Neural cell (in vitro differentiated cells): ENCODE data around the gene ISOC2. TPM values are rescaled to one million over a fixed set of nuclear protein-coding genes. Genes with fewer than 3 reads are reported as not detected.

Experiments
- H2AFZ ChIP-seq: fragments of 200-600, 300-800 bp; sonication (generic), shearing (Covaris generic); 2 replicates; pipeline ENCODE4 v1.6.0; 2014; ENCODE audit warnings: low read depth, mild to moderate bottlenecking, antibody characterized with exemption, low read length, moderate library complexity
- H3F3A ChIP-seq: fragments of 200-600 bp; shearing (Covaris generic); 2 replicates; pipeline ENCODE4 v1.6.1; 2016; ENCODE audit warnings: mild to moderate bottlenecking, moderate library complexity, mixed read lengths, antibody characterized with exemption, low read length; ENCODE audit not compliant: insufficient read depth, poor library complexity, severe bottlenecking
- H3K27ac ChIP-seq: fragments of 200-600, 300-800 bp; sonication (generic), shearing (Covaris generic); 2 replicates; pipeline ENCODE4 v1.5.1; 2014; ENCODE audit warnings: mild to moderate bottlenecking, low read length, moderate library complexity
- H3K27me3 ChIP-seq: fragments of 300-800, 200-600 bp; sonication (generic), shearing (Covaris generic); 2 replicates; pipeline ENCODE4 v1.6.0; 2014; ENCODE audit warnings: mild to moderate bottlenecking, low read depth, low read length, moderate library complexity; ENCODE audit not compliant: insufficient read depth
- H3K36me3 ChIP-seq: fragments of 300-800, 200-600 bp; sonication (generic), shearing (Covaris generic); 2 replicates; pipeline ENCODE4 v1.5.1; 2014; ENCODE audit warnings: mild to moderate bottlenecking, antibody characterized with exemption, low read length, moderate library complexity; ENCODE audit not compliant: insufficient read depth
- H3K4me2 ChIP-seq: fragments of 300-800, 200-600 bp; sonication (generic), shearing (Covaris generic); 2 replicates; pipeline ENCODE4 v1.6.0; 2014; ENCODE audit warnings: mild to moderate bottlenecking, low read length
- H3K4me3 ChIP-seq: fragments of 300-800, 200-600 bp; sonication (generic), shearing (Covaris generic); 2 replicates; pipeline ENCODE4 v1.5.1; 2014; ENCODE audit warnings: mild to moderate bottlenecking, low read length, moderate library complexity
- H3K79me2 ChIP-seq: fragments of 200-600 bp; shearing (Covaris generic); replicated peaks from 2 replicates; pipeline ENCODE4 v1.6.0; 2014; ENCODE audit warnings: mild to moderate bottlenecking, low read length, moderate library complexity; ENCODE audit not compliant: insufficient read depth
- H3K9ac ChIP-seq: fragments of 300-800, 200-600 bp; sonication (generic), shearing (Covaris generic); 2 replicates; pipeline ENCODE4 v1.6.1; 2016; ENCODE audit warnings: mild to moderate bottlenecking, low read length, mixed read lengths
- H3K9me2 ChIP-seq: fragments of 200-600 bp; shearing (Covaris generic); 2 replicates; pipeline ENCODE4 v1.6.1; 2016; ENCODE audit warnings: mild to moderate bottlenecking, low read length, mixed read lengths; ENCODE audit not compliant: insufficient read depth
- H3K9me3 ChIP-seq: fragments of 200-600, 300-800 bp; sonication (generic), shearing (Covaris generic); 2 replicates; pipeline ENCODE4 v1.6.1; 2016; ENCODE audit warnings: mild to moderate bottlenecking, mixed run types, low read length, moderate library complexity, mixed read lengths
- H4K20me1 ChIP-seq: fragments of 200-600 bp; shearing (Covaris generic); 2 replicates; pipeline ENCODE4 v1.6.1; 2016; ENCODE audit warnings: mild to moderate bottlenecking, mixed run types; ENCODE audit not compliant: insufficient read depth
- EP300 ChIP-seq: fragments of 450-650 bp; conservative IDR thresholded peaks from 2 replicates; pipeline ENCODE4 v1.6.1; 2014; ENCODE audit warnings: antibody characterized with exemption, mild to moderate bottlenecking, moderate library complexity; ENCODE audit not compliant: poor library complexity, severe bottlenecking
- EZH2 ChIP-seq: fragments of 200-600, 300-800 bp; shearing (Covaris generic), sonication (generic); IDR thresholded peaks from 2 replicates; pipeline ENCODE4 v1.6.1; 2014; ENCODE audit warnings: antibody characterized with exemption, low read length, borderline replicate concordance, mild to moderate bottlenecking; ENCODE audit not compliant: insufficient read depth, poor library complexity, severe bottlenecking
- MXI1 ChIP-seq: fragments of 450-650 bp; conservative IDR thresholded peaks from 2 replicates; pipeline ENCODE4 v1.6.1; 2014; ENCODE audit warnings: antibody characterized with exemption, mild to moderate bottlenecking; ENCODE audit not compliant: poor library complexity, severe bottlenecking
- POLR2AphosphoS5 ChIP-seq: IDR thresholded peaks from 2 replicates; pipeline ENCODE4 v1.6.1; 2012
- RAD21 ChIP-seq: fragments of 450-650 bp; conservative IDR thresholded peaks from 2 replicates; pipeline ENCODE4 v1.6.1; 2014; ENCODE audit warnings: antibody characterized with exemption, mild to moderate bottlenecking, moderate library complexity
- REST ChIP-seq: IDR thresholded peaks from 2 replicates; pipeline ENCODE4 v1.6.1; 2012; ENCODE audit warnings: borderline replicate concordance
- SMC3 ChIP-seq: fragments of 450-650 bp; conservative IDR thresholded peaks from 2 replicates; pipeline ENCODE4 v1.6.1; 2014; ENCODE audit warnings: antibody characterized with exemption, mild to moderate bottlenecking, moderate library complexity; ENCODE audit not compliant: poor library complexity
- TAF1 ChIP-seq: IDR thresholded peaks from 2 replicates; pipeline ENCODE4 v1.6.1; 2012; ENCODE audit warnings: low read depth
- polyA plus RNA-seq: library from polyadenylated mRNA; depleted of rRNA; stranded (reverse); fragments of >200 nt; gene quantifications from 2 replicates; pipeline ENCODE4 v1.2.3, GENCODE V29; 2014
- TF ChIP-seq, protein P1 (sequence below): fragments of 450-650 bp; IDR thresholded peaks from 2 replicates; pipeline ENCODE4 v1.5.1; 2014; ENCODE audit warnings: antibody characterized with exemption, mild to moderate bottlenecking, moderate library complexity; ENCODE audit not compliant: poor library complexity, severe bottlenecking

The ISOC2 gene
- polyA plus RNA-seq, 1 donor from 2014 or later = 48.1 TPM

GRCh38 chr19:55464662-55465054 lies 3.2 kb upstream of the ISOC2 start, which contains the start of gene C19orf85:
TSS of gene C19orf85 (minus strand) at chr19:55464751. CDS start at chr19:55464554, 197 bp downstream.
- Histone ChIP-seq H3K36me3 (no peaks in the 10 kb centered on the region), H3F3A (no peaks in the 10 kb centered on the region), H3K4me2 (no peak within 1 kb of the TSS), H4K20me1 (no peaks in the 10 kb centered on the region), H3K27ac (no peak within 1 kb of the TSS), H3K9me3 (no peaks in the 10 kb centered on the region), H3K9me2 (no peaks in the 10 kb centered on the region), H3K27me3 (no peaks in the 10 kb centered on the region), H3K4me3 (no peak within 1 kb of the TSS), H2AFZ (peak within 1 kb of the TSS; percentile 4), H3K79me2 (no peaks in the 10 kb centered on the region), H3K9ac (peak within 1 kb of the TSS; percentile 3)
- no peak for TF ChIP-seq EP300

- Histone ChIP-seq H4K20me1 (no peaks in the 10 kb centered on the region), H2AFZ (peak overlapping the region; percentile 4), H3K9me3 (no peaks in the 10 kb centered on the region), H3K9me2 (no peaks in the 10 kb centered on the region), H3K4me3 (no peak overlapping the region), H3K27me3 (no peaks in the 10 kb centered on the region), H3K27ac (no peak overlapping the region), H3K36me3 (no peaks in the 10 kb centered on the region), H3K9ac (peak overlapping the region; percentile 3), H3K4me2 (no peak overlapping the region), H3K79me2 (no peaks in the 10 kb centered on the region), H3F3A (no peaks in the 10 kb centered on the region)
- no peak for TF ChIP-seq REST
Observed at GRCh38 chr19:55464039-55464661, 2.7 kb upstream of the ISOC2 start.

- no peaks in the 10 kb centered on the region for H3K9me3 ChIP-seq
- TF ChIP-seq EZH2 = no peak
- TF ChIP-seq REST = no peak
- TF ChIP-seq, protein P1, sequence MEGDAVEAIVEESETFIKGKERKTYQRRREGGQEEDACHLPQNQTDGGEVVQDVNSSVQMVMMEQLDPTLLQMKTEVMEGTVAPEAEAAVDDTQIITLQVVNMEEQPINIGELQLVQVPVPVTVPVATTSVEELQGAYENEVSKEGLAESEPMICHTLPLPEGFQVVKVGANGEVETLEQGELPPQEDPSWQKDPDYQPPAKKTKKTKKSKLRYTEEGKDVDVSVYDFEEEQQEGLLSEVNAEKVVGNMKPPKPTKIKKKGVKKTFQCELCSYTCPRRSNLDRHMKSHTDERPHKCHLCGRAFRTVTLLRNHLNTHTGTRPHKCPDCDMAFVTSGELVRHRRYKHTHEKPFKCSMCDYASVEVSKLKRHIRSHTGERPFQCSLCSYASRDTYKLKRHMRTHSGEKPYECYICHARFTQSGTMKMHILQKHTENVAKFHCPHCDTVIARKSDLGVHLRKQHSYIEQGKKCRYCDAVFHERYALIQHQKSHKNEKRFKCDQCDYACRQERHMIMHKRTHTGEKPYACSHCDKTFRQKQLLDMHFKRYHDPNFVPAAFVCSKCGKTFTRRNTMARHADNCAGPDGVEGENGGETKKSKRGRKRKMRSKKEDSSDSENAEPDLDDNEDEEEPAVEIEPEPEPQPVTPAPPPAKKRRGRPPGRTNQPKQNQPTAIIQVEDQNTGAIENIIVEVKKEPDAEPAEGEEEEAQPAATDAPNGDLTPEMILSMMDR = no peak
- TF ChIP-seq SMC3 = no peak
- TF ChIP-seq RAD21 = no peak
- TF ChIP-seq EP300 = no peak
- no peak for TF ChIP-seq MXI1
- no peak for TF ChIP-seq TAF1
- no peak for TF ChIP-seq POLR2AphosphoS5
- H3K9ac ChIP-seq = no peak overlapping the region
- no peaks in the 10 kb centered on the region for H4K20me1 ChIP-seq
- no peaks in the 10 kb centered on the region for H3F3A ChIP-seq
- no peaks in the 10 kb centered on the region for H3K79me2 ChIP-seq
- no peak overlapping the region for H2AFZ ChIP-seq
- H3K4me3 ChIP-seq = no peak overlapping the region
- H3K27ac ChIP-seq = no peak overlapping the region
- no peak overlapping the region for H3K4me2 ChIP-seq
- H3K9me2 ChIP-seq = no peaks in the 10 kb centered on the region
- H3K27me3 ChIP-seq = no peaks in the 10 kb centered on the region
- no peaks in the 10 kb centered on the region for H3K36me3 ChIP-seq
Observed at GRCh38 chr19:55463583-55464031, 2.2 kb upstream of the ISOC2 start.
